HG02973 (cell line): ENCODE data around the gene ZNF407.

ENCODE experiments used
- ATAC-seq: cut with Tn5 transposase; IDR thresholded peaks from one replicate; pipeline ENCODE4 v1.9.1; 2021; ENCODE audit warnings: moderate library complexity; ENCODE audit not compliant: unreplicated experiment

The ZNF407 gene

GRCh38 chr18:74669136-74669798 is 71.6 kb downstream of the ZNF407 start:
- no peak for ATAC-seq

- no peak for ATAC-seq
These were observed 74.7 kb downstream of the ZNF407 start for GRCh38 chr18:74672371-74672770.

GRCh38 chr18:74674487-74674886 is 76.8 kb downstream of the ZNF407 start:
- no peak for ATAC-seq

- peak; percentile 61 for ATAC-seq
These were observed 81.5 kb downstream of the ZNF407 start for GRCh38 chr18:74679006-74679678.

GRCh38 chr18:74679679-74680076 is 82.0 kb downstream of the ZNF407 start:
- ATAC-seq, result no peak

- no peak for ATAC-seq
These were observed 84.7 kb downstream of the ZNF407 start for GRCh38 chr18:74682141-74682990.

- no peak for ATAC-seq
These were observed 85.3 kb downstream of the ZNF407 start for GRCh38 chr18:74682991-74683297.

GRCh38 chr18:74683573-74683972 is 85.9 kb downstream of the ZNF407 start:
- no peak for ATAC-seq

- no peak for ATAC-seq
These were observed 91.6 kb downstream of the ZNF407 start for GRCh38 chr18:74689251-74689650.

GRCh38 chr18:74692367-74693013 is 94.8 kb downstream of the ZNF407 start:
- no peak for ATAC-seq

- ATAC-seq, result no peak
These were observed 96.8 kb downstream of the ZNF407 start for GRCh38 chr18:74694436-74694835.

GRCh38 chr18:74695170-74695569 is 97.5 kb downstream of the ZNF407 start:
- ATAC-seq, result no peak

GRCh38 chr18:74698881-74699280 is 101.2 kb downstream of the ZNF407 start:
- no peak for ATAC-seq

- ATAC-seq, result no peak
These were observed 101.8 kb downstream of the ZNF407 start for GRCh38 chr18:74699455-74699854.

GRCh38 chr18:74702950-74703349 is 105.3 kb downstream of the ZNF407 start:
- ATAC-seq, result no peak

- ATAC-seq, result no peak
These were observed 110.5 kb downstream of the ZNF407 start for GRCh38 chr18:74708169-74708568.

GRCh38 chr18:74709452-74709851 is 111.8 kb downstream of the ZNF407 start:
- no peak for ATAC-seq

GRCh38 chr18:74714120-74714519 is 116.5 kb downstream of the ZNF407 start:
- no peak for ATAC-seq

GRCh38 chr18:74714791-74715190 is 117.1 kb downstream of the ZNF407 start:
- ATAC-seq, result no peak

GRCh38 chr18:74715306-74715705 is 117.6 kb downstream of the ZNF407 start:
- ATAC-seq, result no peak
